Fibroblast of the aortic adventitia (primary cell): ENCODE data around the gene BAX. TPM values are rescaled to one million over a fixed set of nuclear protein-coding genes. Genes with fewer than 3 reads are reported as not detected.

Experiments used
- DNase-seq: peaks from one replicate; pipeline ENCODE4 v3.0.0-alpha.2; 2010; ENCODE audit warnings: low read depth
- H3K4me3 ChIP-seq: 2 replicates; pipeline ENCODE4 v1.5.1; 2011; ENCODE audit warnings: low read depth, mild to moderate bottlenecking, control low read depth, low read length, moderate library complexity
- CTCF ChIP-seq: IDR thresholded peaks from 2 replicates; pipeline ENCODE4 v1.5.1; 2011; ENCODE audit warnings: mild to moderate bottlenecking, low read length, control low read depth, inconsistent platforms; ENCODE audit not compliant: insufficient read depth
- total RNA-seq: library from RNA; depleted of rRNA; stranded (reverse); fragments of >200 nt; gene quantifications from 2 replicates; pipeline ENCODE4 v1.2.3, GENCODE V29; 2012; ENCODE audit warnings: low replicate concordance

Gene BAX
- total RNA-seq, 1 donor, result 45.8 TPM

- peak; percentile 22 for DNase-seq
- peak overlapping the region; percentile 99 for H3K4me3 ChIP-seq
- no peak for TF ChIP-seq CTCF
Measured at GRCh38 chr19:48966541-48967345, 12.1 kb downstream of the BAX start.

- peak; percentile 87 for DNase-seq
- H3K4me3 ChIP-seq, result peak overlapping the region; percentile 99
Measured at GRCh38 chr19:48967346-48968178, 12.9 kb downstream of the BAX start.

GRCh38 chr19:48968179-48968661 is 13.5 kb downstream of the BAX start:
- DNase-seq, result peak; percentile 70
- no peak overlapping the region for H3K4me3 ChIP-seq
- TF ChIP-seq CTCF, result no peak

More at GRCh38 chr19:48967346-48968178, 12.9 kb downstream of the BAX start:
- TF ChIP-seq CTCF, result no peak

- H3K4me3 ChIP-seq, result no peak overlapping the region
- no peak for TF ChIP-seq CTCF
- peak; percentile 42 for DNase-seq
Measured at GRCh38 chr19:48968813-48969218, 14.1 kb downstream of the BAX start.

GRCh38 chr19:48969276-48970138 is 14.8 kb downstream of the BAX start:
- DNase-seq, result peak; percentile 51
- no peak overlapping the region for H3K4me3 ChIP-seq
- TF ChIP-seq CTCF, result no peak

GRCh38 chr19:48970139-48970766 is 15.6 kb downstream of the BAX start:
- TF ChIP-seq CTCF, result no peak
- H3K4me3 ChIP-seq, result no peak overlapping the region
- DNase-seq, result no peak
